Naive B cell (primary cell): ENCODE measurements around the gene CDAN1. TPM values are rescaled to one million over a fixed set of nuclear protein-coding genes. Genes with fewer than 3 reads are reported as not detected.

Experiments
- ATAC-seq, 2 donors: fragments of 150-1000 bp; cut with Tn5 transposase; 2 replicates each; pipeline ENCODE4 v1.10.0; 2021; ENCODE audit warnings: low read depth in 2 of 2, mild to moderate bottlenecking in 2 of 2, moderate library complexity in 2 of 2
- DNase-seq: peaks from one replicate; pipeline ENCODE4 v3.0.0; 2022
- H3K27ac Mint-ChIP-seq, 6 donors: one replicate each; pipeline ENCODE4 v1.8.0; 2020 to 2022; ENCODE audit warnings: mild to moderate bottlenecking in 6 of 6, mixed read lengths in 6 of 6, moderate library complexity in 5 of 6, inconsistent platforms in 2 of 6
- H3K27me3 Mint-ChIP-seq, 3 donors: one replicate each; pipeline ENCODE4 v1.8.0; 2021 to 2022; ENCODE audit warnings: mixed read lengths in 3 of 3, mild to moderate bottlenecking in 1 of 3
- H3K36me3 Mint-ChIP-seq, 2 donors: one replicate each; pipeline ENCODE4 v1.8.0; 2020 to 2022; ENCODE audit warnings: mixed read lengths in 2 of 2, inconsistent platforms in 1 of 2, mild to moderate bottlenecking in 1 of 2
- H3K4me1 Mint-ChIP-seq, 3 donors: one replicate each; pipeline ENCODE4 v1.8.0; 2020 to 2022; ENCODE audit warnings: mixed read lengths in 3 of 3, inconsistent platforms in 1 of 3, mild to moderate bottlenecking in 1 of 3, moderate library complexity in 1 of 3
- H3K4me3 Mint-ChIP-seq, 8 donors: one replicate each; pipeline ENCODE4 v1.8.0; 2020 to 2022; ENCODE audit warnings: mild to moderate bottlenecking in 8 of 8, mixed read lengths in 8 of 8, moderate library complexity in 8 of 8, inconsistent platforms in 2 of 8
- H3K9me3 Mint-ChIP-seq, 7 donors: one replicate each; pipeline ENCODE4 v1.8.0; 2020 to 2022; ENCODE audit warnings: mixed read lengths in 7 of 7, mild to moderate bottlenecking in 5 of 7, inconsistent platforms in 2 of 7, moderate library complexity in 1 of 7
- polyA plus RNA-seq, 6 donors: library from polyadenylated mRNA; unstranded; fragments of 300-500 nt; fragmentation: Illumina TruSeq; gene quantifications; one replicate each; pipeline ENCODE4 v1.2.3, GENCODE V29; 2021; ENCODE audit warnings: low read depth in 6 of 6

Gene CDAN1
- polyA plus RNA-seq, 6 donors from 2014 or later = 4.2 to 11.0 (median 6.2) TPM

GRCh38 chr15:42730135-42730534, 6.8 kb downstream of the CDAN1 start:
- DNase-seq (no peak), ATAC-seq (no peak)
- H3K4me3 Mint-ChIP-seq = no peak overlapping the region
- H3K4me1 Mint-ChIP-seq = peaks cover 2 to 12% (median 4%) of the 10 kb centered on the region in 3 donors
- H3K9me3 Mint-ChIP-seq = no peaks in the 10 kb centered on the region
- H3K27me3 Mint-ChIP-seq = no peaks in the 10 kb centered on the region
- H3K36me3 Mint-ChIP-seq = peaks cover 0 to 42% of the 10 kb centered on the region in 2 donors
- no peak overlapping the region for H3K27ac Mint-ChIP-seq

DNA sequence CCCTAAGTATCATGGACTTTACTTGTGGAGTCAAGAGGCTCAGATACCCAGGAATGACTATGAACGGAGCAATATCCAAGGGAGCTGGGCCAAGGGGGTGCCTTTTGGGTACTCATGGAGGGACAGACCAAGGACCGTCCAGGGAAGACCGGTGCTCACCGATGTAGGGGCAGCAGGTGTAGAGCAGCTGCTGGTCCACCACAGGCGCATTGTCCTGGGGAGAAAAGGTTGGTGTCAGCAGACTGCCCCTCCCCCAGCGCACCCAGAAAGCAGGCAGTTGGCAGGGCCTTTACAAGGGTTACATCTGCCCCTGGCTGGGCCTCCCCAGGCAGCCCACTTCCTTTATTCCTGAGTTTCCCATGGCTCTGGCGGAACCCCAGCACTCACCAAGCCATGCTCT, 7.5 kb downstream of the CDAN1 start:
- DNase-seq = no peak
- Mint-ChIP-seq H3K36me3 (peaks cover 0 to 42% of the 10 kb centered on the region in 2 donors), H3K9me3 (no peaks in the 10 kb centered on the region), H3K27ac (no peak overlapping the region), H3K4me3 (no peak overlapping the region), H3K27me3 (no peaks in the 10 kb centered on the region), H3K4me1 (peaks cover 2 to 10% (median 3%) of the 10 kb centered on the region in 3 donors)
- ATAC-seq = no peak

DNA sequence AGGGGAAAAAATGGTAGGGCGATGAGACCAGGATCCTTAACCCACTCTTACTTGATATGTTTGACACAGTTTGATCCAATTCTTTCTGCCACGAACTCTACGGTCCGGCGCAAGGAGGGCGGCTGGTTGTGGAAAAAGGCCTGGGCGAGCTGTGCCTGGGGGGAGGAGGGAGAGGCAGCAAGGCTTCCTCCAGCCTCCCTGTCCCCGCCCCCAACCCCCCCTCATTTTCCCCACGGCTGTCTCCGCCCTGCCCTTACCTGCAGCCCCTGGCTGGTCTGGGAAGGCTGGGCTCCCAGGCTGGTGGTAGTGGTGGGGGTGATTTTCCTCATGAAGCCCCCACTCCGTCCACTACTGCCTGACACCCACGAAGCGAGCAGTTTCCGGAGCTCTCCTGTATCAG, 8.0 kb downstream of the CDAN1 start:
- Mint-ChIP-seq H3K27ac (no peak overlapping the region), H3K27me3 (no peaks in the 10 kb centered on the region), H3K9me3 (no peaks in the 10 kb centered on the region), H3K4me1 (peaks cover 0 to 6% (median 0%) of the 10 kb centered on the region in 3 donors), H3K4me3 (no peak overlapping the region), H3K36me3 (peaks cover 0 to 42% of the 10 kb centered on the region in 2 donors)
- ATAC-seq (no peak), DNase-seq (no peak)

DNA sequence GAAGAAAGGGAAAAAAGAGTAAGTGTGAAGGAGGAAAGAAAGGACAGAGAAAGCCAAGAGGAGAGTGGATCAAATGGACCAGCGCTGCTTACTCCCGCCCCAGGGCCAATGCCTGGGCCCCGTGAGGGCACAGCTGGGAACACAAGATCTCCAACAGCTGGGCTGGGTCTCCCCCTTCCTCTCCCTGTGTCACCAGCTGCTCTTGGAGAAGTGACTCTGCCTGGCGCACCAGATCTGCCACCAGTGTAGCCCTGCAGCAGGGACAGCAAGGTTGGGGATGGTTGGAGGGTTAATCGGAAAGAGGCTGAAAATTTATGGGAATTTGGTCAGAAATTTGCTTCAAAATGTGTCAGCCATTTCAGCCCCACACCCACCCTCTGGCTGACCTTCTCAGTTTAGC, 8.4 kb downstream of the CDAN1 start:
- Mint-ChIP-seq H3K9me3 (no peaks in the 10 kb centered on the region), H3K4me3 (no peak overlapping the region), H3K4me1 (peaks cover 0 to 5% (median 0%) of the 10 kb centered on the region in 3 donors), H3K27ac (peak overlapping the region in 1 of 6 donors; percentile 97), H3K27me3 (no peaks in the 10 kb centered on the region), H3K36me3 (peaks cover 0 to 42% of the 10 kb centered on the region in 2 donors)
- DNase-seq = no peak
- ATAC-seq = no peak

- Mint-ChIP-seq H3K4me1 (peaks cover 0 to 1% (median 0%) of the 10 kb centered on the region in 3 donors), H3K4me3 (no peak overlapping the region), H3K36me3 (peaks cover 0 to 37% of the 10 kb centered on the region in 2 donors), H3K27ac (peak overlapping the region in 1 of 6 donors; percentile 74), H3K9me3 (no peaks in the 10 kb centered on the region), H3K27me3 (no peaks in the 10 kb centered on the region)
- ATAC-seq (no peak), DNase-seq (no peak)
These were observed 9.1 kb downstream of the CDAN1 start for GRCh38 chr15:42727750-42728381.

DNA sequence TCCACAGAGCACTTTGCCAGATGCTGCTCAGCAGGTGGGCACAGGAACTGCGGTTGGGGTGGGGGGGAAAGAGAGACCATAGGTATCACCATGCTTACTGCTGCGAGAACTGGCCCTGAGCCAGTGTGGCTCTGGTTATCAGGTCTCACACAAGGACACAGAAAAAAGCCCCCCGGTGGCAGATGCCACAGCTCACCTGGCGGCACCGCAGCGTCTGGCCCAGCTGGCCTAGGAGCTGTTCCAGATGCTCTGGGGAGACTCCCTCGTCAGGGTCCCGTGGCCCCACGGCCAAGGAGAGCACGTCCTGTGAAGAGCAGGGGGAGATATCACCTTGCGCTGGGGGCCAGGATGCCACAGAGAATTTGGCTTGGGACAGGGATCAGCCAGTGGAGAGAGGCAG, 10.8 kb downstream of the CDAN1 start:
- H3K4me1 Mint-ChIP-seq = no peaks in the 10 kb centered on the region
- peaks cover 0 to 21% of the 10 kb centered on the region in 2 donors for H3K36me3 Mint-ChIP-seq
- H3K27me3 Mint-ChIP-seq = no peaks in the 10 kb centered on the region
- H3K9me3 Mint-ChIP-seq = no peaks in the 10 kb centered on the region
- no peak overlapping the region for H3K27ac Mint-ChIP-seq
- ATAC-seq = no peak
- DNase-seq = no peak
- no peak overlapping the region for H3K4me3 Mint-ChIP-seq

GRCh38 chr15:42725331-42725903, 11.5 kb downstream of the CDAN1 start:
- no peak overlapping the region for H3K4me3 Mint-ChIP-seq
- H3K36me3 Mint-ChIP-seq = peaks cover 0 to 17% of the 10 kb centered on the region in 2 donors
- DNase-seq = no peak
- H3K27ac Mint-ChIP-seq = peak overlapping the region in 1 of 6 donors; percentile 44
- no peaks in the 10 kb centered on the region for H3K4me1 Mint-ChIP-seq
- no peaks in the 10 kb centered on the region for H3K27me3 Mint-ChIP-seq
- H3K9me3 Mint-ChIP-seq = no peaks in the 10 kb centered on the region
- ATAC-seq = no peak

- Mint-ChIP-seq H3K27me3 (no peaks in the 10 kb centered on the region), H3K4me1 (no peaks in the 10 kb centered on the region), H3K9me3 (no peaks in the 10 kb centered on the region), H3K36me3 (peaks cover 0 to 17% of the 10 kb centered on the region in 2 donors), H3K27ac (no peak overlapping the region), H3K4me3 (no peak overlapping the region)
- DNase-seq = no peak
- ATAC-seq = no peak
These were observed 12.7 kb downstream of the CDAN1 start for GRCh38 chr15:42724276-42724675.

DNA sequence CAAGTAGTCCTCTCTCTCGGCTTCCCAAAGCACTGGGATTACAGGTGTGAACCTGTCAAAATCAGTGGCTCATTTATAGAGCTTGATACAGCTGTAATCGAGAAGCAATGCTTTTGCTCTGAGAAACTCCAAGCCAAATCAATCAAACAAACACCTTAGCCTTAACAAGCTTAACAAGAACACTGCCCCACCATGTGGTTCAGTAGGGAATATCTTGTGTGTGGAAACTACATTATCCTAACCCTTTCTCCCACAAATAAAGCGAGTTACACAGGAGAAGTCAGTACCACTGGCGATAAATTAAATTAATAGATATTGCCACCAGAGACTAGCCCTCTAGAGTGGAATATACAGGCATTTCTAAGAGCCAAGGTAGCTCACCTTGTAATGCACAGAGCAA, 13.9 kb downstream of the CDAN1 start:
- H3K4me3 Mint-ChIP-seq = no peak overlapping the region
- H3K9me3 Mint-ChIP-seq = no peaks in the 10 kb centered on the region
- H3K36me3 Mint-ChIP-seq = peaks cover 0 to 10% of the 10 kb centered on the region in 2 donors
- ATAC-seq (no peak), DNase-seq (no peak)
- H3K27ac Mint-ChIP-seq = peak overlapping the region in 1 of 6 donors; percentile 16
- H3K27me3 Mint-ChIP-seq = no peaks in the 10 kb centered on the region
- no peaks in the 10 kb centered on the region for H3K4me1 Mint-ChIP-seq

- no peaks in the 10 kb centered on the region for H3K4me1 Mint-ChIP-seq
- peak overlapping the region in 1 of 6 donors; percentile 70 for H3K27ac Mint-ChIP-seq
- no peaks in the 10 kb centered on the region for H3K9me3 Mint-ChIP-seq
- ATAC-seq (no peak), DNase-seq (no peak)
- no peak overlapping the region for H3K4me3 Mint-ChIP-seq
- H3K36me3 Mint-ChIP-seq = peaks cover 0 to 3% of the 10 kb centered on the region in 2 donors
- H3K27me3 Mint-ChIP-seq = no peaks in the 10 kb centered on the region
These were observed 15.0 kb downstream of the CDAN1 start for GRCh38 chr15:42721916-42722315.

GRCh38 chr15:42721016-42721415, 15.9 kb downstream of the CDAN1 start:
- H3K4me3 Mint-ChIP-seq = no peak overlapping the region
- H3K9me3 Mint-ChIP-seq = no peaks in the 10 kb centered on the region
- no peaks in the 10 kb centered on the region for H3K4me1 Mint-ChIP-seq
- DNase-seq (no peak), ATAC-seq (no peak)
- no peaks in the 10 kb centered on the region for H3K36me3 Mint-ChIP-seq
- peak overlapping the region in 2 of 6 donors; percentile 8 for H3K27ac Mint-ChIP-seq
- H3K27me3 Mint-ChIP-seq = no peaks in the 10 kb centered on the region

- no peaks in the 10 kb centered on the region for H3K27me3 Mint-ChIP-seq
- peak overlapping the region in 5 of 6 donors; percentile 8 to 77 (median 66) for H3K27ac Mint-ChIP-seq
These were observed 16.9 kb downstream of the CDAN1 start for GRCh38 chr15:42720071-42720470.

GRCh38 chr15:42719043-42719442, 17.9 kb downstream of the CDAN1 start:
- Mint-ChIP-seq H3K27me3 (no peaks in the 10 kb centered on the region), H3K9me3 (no peaks in the 10 kb centered on the region), H3K4me1 (no peaks in the 10 kb centered on the region), H3K27ac (no peak overlapping the region), H3K36me3 (no peaks in the 10 kb centered on the region), H3K4me3 (no peak overlapping the region)
- ATAC-seq = no peak
- DNase-seq = no peak

More at GRCh38 chr15:42720071-42720470, 16.9 kb downstream of the CDAN1 start:
- no peaks in the 10 kb centered on the region for H3K4me1 Mint-ChIP-seq
- H3K4me3 Mint-ChIP-seq = no peak overlapping the region
- no peaks in the 10 kb centered on the region for H3K36me3 Mint-ChIP-seq
- H3K9me3 Mint-ChIP-seq = no peaks in the 10 kb centered on the region
- DNase-seq = no peak
- ATAC-seq = no peak

GRCh38 chr15:42716626-42717025, 20.3 kb downstream of the CDAN1 start:
- H3K4me1 Mint-ChIP-seq = no peaks in the 10 kb centered on the region
- H3K27ac Mint-ChIP-seq = peak overlapping the region in 1 of 6 donors; percentile 47
- no peaks in the 10 kb centered on the region for H3K36me3 Mint-ChIP-seq
- H3K9me3 Mint-ChIP-seq = no peaks in the 10 kb centered on the region
- no peaks in the 10 kb centered on the region for H3K27me3 Mint-ChIP-seq
- ATAC-seq (no peak), DNase-seq (no peak)
- H3K4me3 Mint-ChIP-seq = no peak overlapping the region
